Lower leg skin (tissue), 4 donors: ENCODE data around the gene CEACAM3. TPM values are rescaled to one million over a fixed set of nuclear protein-coding genes. Genes with fewer than 3 reads are reported as not detected.

Source experiments
- DNase-seq, 2 donors: peaks; one replicate each; pipeline ENCODE4 v3.0.0-alpha.2; 2019; ENCODE audit warnings: low spot score in 2 of 2
- H3K4me3 ChIP-seq: fragments of 200-600 bp; sonication (generic); 2 replicates; pipeline ENCODE4 v1.5.1; 2017; ENCODE audit warnings: mild to moderate bottlenecking, low read depth; ENCODE audit not compliant: poor library complexity, severe bottlenecking
- CTCF ChIP-seq, 3 donors: fragments of 450-650 bp; IDR thresholded peaks; one replicate each; pipeline ENCODE4 v1.5.1; 2016; ENCODE audit warnings: antibody characterized with exemption in 3 of 3, mild to moderate bottlenecking in 3 of 3, moderate library complexity in 2 of 3
- POLR2A ChIP-seq, 2 donors: fragments of 450-650 bp; IDR thresholded peaks; one replicate each; pipeline ENCODE4 v1.6.1; 2016 to 2017; ENCODE audit warnings: antibody characterized with exemption in 2 of 2, mild to moderate bottlenecking in 1 of 2, moderate library complexity in 1 of 2
- WGBS, 2 donors: methylation state at CpG; one replicate each; pipeline ENCODE4 v1.1.5; 2018; 5-methylcytosine and 5-hydroxymethylcytosine counted together
- intact Hi-C: fragments of 100-400 bp; cut with DNase I; formaldehyde crosslinking; loops from one replicate; pipeline ENCODE4 v1.15.0; 2023; ENCODE audit warnings: low total_unique reads
- total RNA-seq, 4 donors: library from RNA; depleted of rRNA; stranded (reverse); fragments of >200 nt; gene quantifications; one replicate each; pipeline ENCODE4 v1.1.0, GENCODE V29; 2016

CEACAM3 gene
- total RNA-seq, 4 donors from 2014 or later: not detected

GRCh38 chr19:41839211-41839610, 42.8 kb downstream of the CEACAM3 start:
- TF ChIP-seq POLR2A (IDR thresholded peaks at IDR 0.05) (no peak), CTCF (IDR thresholded peaks at IDR 0.05) (no peak)
- DNase-seq: no peak
- H3K4me3 ChIP-seq: no peak overlapping the region
- intact Hi-C loops: no loop called here
- 47 to 55% methylated on average over 2 of the region's 2 CpGs for WGBS, 2 donors

- no peak for DNase-seq
- TF ChIP-seq CTCF (IDR thresholded peaks at IDR 0.05) (no peak), POLR2A (IDR thresholded peaks at IDR 0.05) (no peak)
- intact Hi-C loops: no loop called here
- H3K4me3 ChIP-seq: no peak overlapping the region
- WGBS, 2 donors: 65 to 75% methylated on average over 7 of the region's 7 CpGs
Observed at GRCh38 chr19:41843371-41843770, 47.0 kb downstream of the CEACAM3 start.

GRCh38 chr19:41844601-41845000, 48.2 kb downstream of the CEACAM3 start, which contains the start of gene LYPD4:
TSS of gene LYPD4 (minus strand) at chr19:41844683. CDS start at chr19:41839285, 5,398 bp downstream.
- WGBS, 2 donors: 78 to 79% methylated on average over 30 of the region's 30 CpGs
- TF ChIP-seq POLR2A (IDR thresholded peaks at IDR 0.05) (no peak), CTCF (IDR thresholded peaks at IDR 0.05) (no peak)
- intact Hi-C loops: no loop called here
- DNase-seq: no peak
- H3K4me3 ChIP-seq: no peak within 1 kb of the TSS

- intact Hi-C loops: no loop called here
- TF ChIP-seq POLR2A (IDR thresholded peaks at IDR 0.05): no peak
- no peak for TF ChIP-seq CTCF (IDR thresholded peaks at IDR 0.05)
- H3K4me3 ChIP-seq: no peak within 1 kb of the TSS
- DNase-seq: no peak
- WGBS, 2 donors: 89 to 97% methylated on average over 3 of the region's 3 CpGs
Observed at GRCh38 chr19:41845001-41845050, 48.4 kb downstream of the CEACAM3 start, which contains the start of gene DMRTC2. TSS of gene DMRTC2 (plus strand) at chr19:41845042. CDS start at chr19:41847429, 2,387 bp downstream.

GRCh38 chr19:41845051-41845590, 48.7 kb downstream of the CEACAM3 start:
- 89 to 90% methylated on average over 23 of the region's 23 CpGs for WGBS, 2 donors
- no peak overlapping the region for H3K4me3 ChIP-seq
- no peak for TF ChIP-seq POLR2A (IDR thresholded peaks at IDR 0.05)
- intact Hi-C loops: no loop called here
- no peak for DNase-seq

GRCh38 chr19:41847351-41848105, 51.1 kb downstream of the CEACAM3 start:
- 89 to 92% methylated on average over 19 of the region's 19 CpGs for WGBS, 2 donors
- no peak overlapping the region for H3K4me3 ChIP-seq
- intact Hi-C loops: no loop called here
- DNase-seq: no peak
- TF ChIP-seq CTCF (IDR thresholded peaks at IDR 0.05) (no peak), POLR2A (IDR thresholded peaks at IDR 0.05) (no peak)
